SK-N-SH treated with all-trans-retinoic acid at 6 μM for 48 hours (cell line): ENCODE results near the gene ACE.

ENCODE experiments used
- ATAC-seq: fragments of 200-7000 bp; cut with Tn5 transposase; 3 replicates; pipeline ENCODE4 v1.9.1; 2020; ENCODE audit warnings: mild to moderate bottlenecking, moderate library complexity
- ARNTL ChIP-seq: fragments of 450-650 bp; formaldehyde crosslinking; IDR thresholded peaks from 2 replicates; pipeline ENCODE4 v1.5.0; 2020; ENCODE audit warnings: low read depth, mild to moderate bottlenecking, moderate library complexity, borderline replicate concordance
- BACH2 ChIP-seq: fragments of 250-450 bp; sonication (Bioruptor Pico); IDR thresholded peaks from 2 replicates; pipeline ENCODE4 v1.9.0; 2021; ENCODE audit warnings: mild to moderate bottlenecking, borderline replicate concordance
- ESRRG ChIP-seq: fragments of 250-450 bp; sonication (Bioruptor Pico); IDR thresholded peaks from 2 replicates; pipeline ENCODE4 v1.6.1; 2021; ENCODE audit warnings: mild to moderate bottlenecking
- GLIS3 ChIP-seq: fragments of 250-450 bp; sonication (Bioruptor Pico); IDR thresholded peaks from 2 replicates; pipeline ENCODE4 v1.5.0; 2020; ENCODE audit warnings: mild to moderate bottlenecking, moderate library complexity
- ISL1 ChIP-seq: fragments of 250-450 bp; sonication (Bioruptor Pico); IDR thresholded peaks from 2 replicates; pipeline ENCODE4 v2.1.2; 2022; ENCODE audit warnings: mild to moderate bottlenecking, moderate library complexity
- OSR1 ChIP-seq: fragments of 250-450 bp; sonication (Bioruptor Pico); IDR thresholded peaks from 2 replicates; pipeline ENCODE4 v1.8.0; 2022; ENCODE audit warnings: moderate library complexity, mild to moderate bottlenecking, inconsistent platforms
- PPARA ChIP-seq: fragments of 250-450 bp; sonication (Bioruptor Pico); IDR thresholded peaks from 2 replicates; pipeline ENCODE4 v1.5.0; 2020; ENCODE audit warnings: mild to moderate bottlenecking, borderline replicate concordance
- RARB ChIP-seq: fragments of 250-450 bp; sonication (Bioruptor Pico); IDR thresholded peaks from 2 replicates; pipeline ENCODE4 v1.8.0; 2021; ENCODE audit warnings: mild to moderate bottlenecking, moderate library complexity
- SNAI2 ChIP-seq: fragments of 250-450 bp; sonication (Bioruptor Pico); IDR thresholded peaks from 2 replicates; pipeline ENCODE4 v1.5.0; 2020; ENCODE audit warnings: mild to moderate bottlenecking, moderate library complexity
- TCF4 ChIP-seq: fragments of 250-450 bp; sonication (Bioruptor Pico); IDR thresholded peaks from 2 replicates; pipeline ENCODE4 v1.8.0; 2021; ENCODE audit warnings: mild to moderate bottlenecking, moderate library complexity, borderline replicate concordance
- TOX ChIP-seq: fragments of 250-450 bp; sonication (Bioruptor Pico); IDR thresholded peaks from 2 replicates; pipeline ENCODE4 v1.8.0; 2021; ENCODE audit warnings: mild to moderate bottlenecking, moderate library complexity, borderline replicate concordance
- ZC3H10 ChIP-seq: fragments of 250-450 bp; sonication (Bioruptor Pico); IDR thresholded peaks from 2 replicates; pipeline ENCODE4 v1.5.1; 2021; ENCODE audit warnings: mild to moderate bottlenecking, moderate library complexity
- ZFP3 ChIP-seq: fragments of 250-450 bp; sonication (Bioruptor Pico); IDR thresholded peaks from 2 replicates; pipeline ENCODE4 v1.5.0; 2020; ENCODE audit warnings: mild to moderate bottlenecking, moderate library complexity
- ZFP30 ChIP-seq: fragments of 450-650 bp; formaldehyde crosslinking; IDR thresholded peaks from 2 replicates; pipeline ENCODE4 v1.5.0; 2022; ENCODE audit warnings: mild to moderate bottlenecking, moderate library complexity
- ZNF565 ChIP-seq: fragments of 450-650 bp; formaldehyde crosslinking; conservative IDR thresholded peaks from 2 replicates; pipeline ENCODE4 v1.5.0; 2020; ENCODE audit warnings: low read depth, mild to moderate bottlenecking, moderate library complexity
- ZNF70 ChIP-seq: fragments of 450-650 bp; formaldehyde crosslinking; IDR thresholded peaks from 2 replicates; pipeline ENCODE4 v1.5.0; 2020; ENCODE audit warnings: mild to moderate bottlenecking, moderate library complexity
- TF ChIP-seq, protein P1 (sequence below): fragments of 250-450 bp; sonication (Bioruptor Pico); IDR thresholded peaks from 2 replicates; pipeline ENCODE4 v1.8.0; 2020; ENCODE audit warnings: mild to moderate bottlenecking, moderate library complexity, borderline replicate concordance
- TF ChIP-seq, protein P2 (sequence below): fragments of 250-450 bp; sonication (Bioruptor Pico); IDR thresholded peaks from 2 replicates; pipeline ENCODE4 v1.5.1; 2020; ENCODE audit warnings: low read depth, mild to moderate bottlenecking, moderate library complexity
- TF ChIP-seq, protein P3 (sequence below): fragments of 250-450 bp; sonication (Bioruptor Pico); IDR thresholded peaks from 2 replicates; pipeline ENCODE4 v1.5.1; 2021; ENCODE audit warnings: mild to moderate bottlenecking, moderate library complexity
- TF ChIP-seq, protein P4 (sequence below): fragments of 250-450 bp; sonication (Bioruptor Pico); IDR thresholded peaks from 2 replicates; pipeline ENCODE4 v1.5.0; 2020; ENCODE audit warnings: mild to moderate bottlenecking, moderate library complexity

ACE gene

DNA sequence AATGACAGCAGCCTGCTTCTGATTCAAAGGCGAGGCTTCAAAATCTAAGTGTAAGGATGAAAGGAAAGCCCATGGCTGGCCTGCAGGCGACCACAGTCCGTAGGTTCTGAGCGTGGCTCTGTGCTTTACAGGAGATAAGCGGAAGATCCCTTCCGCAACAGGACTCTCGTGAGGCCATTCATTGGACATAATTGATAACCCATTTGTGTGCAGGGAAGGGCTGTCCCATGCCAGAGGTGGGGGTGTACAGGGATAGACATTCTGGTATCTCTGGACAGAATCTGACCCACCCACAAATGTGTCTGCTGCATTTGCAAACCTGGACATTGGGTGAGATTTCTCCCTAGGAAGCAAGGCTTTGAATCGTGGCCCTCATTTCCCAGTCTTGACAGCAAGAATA is 34.8 kb upstream of the ACE start:
- TF ChIP-seq, protein P1, sequence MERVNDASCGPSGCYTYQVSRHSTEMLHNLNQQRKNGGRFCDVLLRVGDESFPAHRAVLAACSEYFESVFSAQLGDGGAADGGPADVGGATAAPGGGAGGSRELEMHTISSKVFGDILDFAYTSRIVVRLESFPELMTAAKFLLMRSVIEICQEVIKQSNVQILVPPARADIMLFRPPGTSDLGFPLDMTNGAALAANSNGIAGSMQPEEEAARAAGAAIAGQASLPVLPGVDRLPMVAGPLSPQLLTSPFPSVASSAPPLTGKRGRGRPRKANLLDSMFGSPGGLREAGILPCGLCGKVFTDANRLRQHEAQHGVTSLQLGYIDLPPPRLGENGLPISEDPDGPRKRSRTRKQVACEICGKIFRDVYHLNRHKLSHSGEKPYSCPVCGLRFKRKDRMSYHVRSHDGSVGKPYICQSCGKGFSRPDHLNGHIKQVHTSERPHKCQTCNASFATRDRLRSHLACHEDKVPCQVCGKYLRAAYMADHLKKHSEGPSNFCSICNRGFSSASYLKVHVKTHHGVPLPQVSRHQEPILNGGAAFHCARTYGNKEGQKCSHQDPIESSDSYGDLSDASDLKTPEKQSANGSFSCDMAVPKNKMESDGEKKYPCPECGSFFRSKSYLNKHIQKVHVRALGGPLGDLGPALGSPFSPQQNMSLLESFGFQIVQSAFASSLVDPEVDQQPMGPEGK, result no peak
- TF ChIP-seq ZNF70 (CRISPR knock-in tag) (peak; percentile 51; the same call in 1 of the 2 replicates), RARB (CRISPR knock-in tag) (no peak), ARNTL (peak; percentile 48; the same call in 1 of the 2 replicates), ZNF565 (CRISPR knock-in tag) (no peak), TOX (CRISPR knock-in tag) (no peak), PPARA (CRISPR knock-in tag) (0 out of 2 replicates have a peak, but pooled peaks have one; percentile 3)
- TF ChIP-seq, protein P2, sequence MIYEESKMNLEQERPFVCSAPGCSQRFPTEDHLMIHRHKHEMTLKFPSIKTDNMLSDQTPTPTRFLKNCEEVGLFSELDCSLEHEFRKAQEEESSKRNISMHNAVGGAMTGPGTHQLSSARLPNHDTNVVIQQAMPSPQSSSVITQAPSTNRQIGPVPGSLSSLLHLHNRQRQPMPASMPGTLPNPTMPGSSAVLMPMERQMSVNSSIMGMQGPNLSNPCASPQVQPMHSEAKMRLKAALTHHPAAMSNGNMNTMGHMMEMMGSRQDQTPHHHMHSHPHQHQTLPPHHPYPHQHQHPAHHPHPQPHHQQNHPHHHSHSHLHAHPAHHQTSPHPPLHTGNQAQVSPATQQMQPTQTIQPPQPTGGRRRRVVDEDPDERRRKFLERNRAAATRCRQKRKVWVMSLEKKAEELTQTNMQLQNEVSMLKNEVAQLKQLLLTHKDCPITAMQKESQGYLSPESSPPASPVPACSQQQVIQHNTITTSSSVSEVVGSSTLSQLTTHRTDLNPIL (CRISPR knock-in tag), result no peak
- no peak; the same call in 2 of the 3 replicates for ATAC-seq

DNA sequence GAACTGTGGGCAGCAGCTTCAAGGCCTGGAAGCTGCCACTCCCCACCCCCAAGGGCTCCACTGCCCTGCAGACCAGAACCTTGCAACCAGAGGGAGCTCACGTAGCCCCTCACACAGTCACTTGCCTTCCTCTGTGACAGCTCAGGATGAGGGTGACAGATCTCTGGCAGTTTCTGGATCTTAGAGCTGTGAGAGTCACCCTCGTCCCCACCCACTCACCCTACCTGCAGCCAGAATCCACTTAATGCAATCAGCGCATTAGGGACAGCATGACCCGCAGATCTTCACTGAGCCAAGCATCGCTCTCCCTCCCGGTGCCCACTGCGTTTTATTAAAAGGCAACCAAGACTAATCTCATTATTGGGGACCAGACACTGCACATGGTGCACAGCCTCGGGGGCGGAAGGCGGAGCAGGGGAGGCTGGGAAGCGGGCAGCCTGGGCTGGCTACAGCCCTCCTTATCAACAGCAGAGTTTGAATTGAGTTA is 34.3 kb upstream of the ACE start:
- peak; percentile 51 for ATAC-seq
- TF ChIP-seq ZNF565 (CRISPR knock-in tag) (0 out of 2 replicates have a peak, but pooled peaks have one; percentile 16), ZFP3 (CRISPR knock-in tag) (no peak), GLIS3 (peak; percentile 16; the same call in 1 of the 2 replicates), TCF4 (CRISPR knock-in tag) (peak; percentile 100), SNAI2 (CRISPR knock-in tag) (peak; percentile 86), ARNTL (no peak), OSR1 (CRISPR knock-in tag) (no peak), BACH2 (CRISPR knock-in tag) (no peak), ISL1 (CRISPR knock-in tag) (peak; percentile 60), ESRRG (CRISPR knock-in tag) (0 out of 2 replicates have a peak, but pooled peaks have one; percentile 27)
- TF ChIP-seq, protein P3, sequence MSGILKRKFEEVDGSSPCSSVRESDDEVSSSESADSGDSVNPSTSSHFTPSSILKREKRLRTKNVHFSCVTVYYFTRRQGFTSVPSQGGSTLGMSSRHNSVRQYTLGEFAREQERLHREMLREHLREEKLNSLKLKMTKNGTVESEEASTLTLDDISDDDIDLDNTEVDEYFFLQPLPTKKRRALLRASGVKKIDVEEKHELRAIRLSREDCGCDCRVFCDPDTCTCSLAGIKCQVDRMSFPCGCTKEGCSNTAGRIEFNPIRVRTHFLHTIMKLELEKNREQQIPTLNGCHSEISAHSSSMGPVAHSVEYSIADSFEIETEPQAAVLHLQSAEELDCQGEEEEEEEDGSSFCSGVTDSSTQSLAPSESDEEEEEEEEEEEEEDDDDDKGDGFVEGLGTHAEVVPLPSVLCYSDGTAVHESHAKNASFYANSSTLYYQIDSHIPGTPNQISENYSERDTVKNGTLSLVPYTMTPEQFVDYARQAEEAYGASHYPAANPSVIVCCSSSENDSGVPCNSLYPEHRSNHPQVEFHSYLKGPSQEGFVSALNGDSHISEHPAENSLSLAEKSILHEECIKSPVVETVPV (CRISPR knock-in tag), result peak; percentile 85
- TF ChIP-seq, protein P2 (CRISPR knock-in tag), result 0 out of 2 replicates have a peak, but pooled peaks have one; percentile 53
- TF ChIP-seq, protein P4, sequence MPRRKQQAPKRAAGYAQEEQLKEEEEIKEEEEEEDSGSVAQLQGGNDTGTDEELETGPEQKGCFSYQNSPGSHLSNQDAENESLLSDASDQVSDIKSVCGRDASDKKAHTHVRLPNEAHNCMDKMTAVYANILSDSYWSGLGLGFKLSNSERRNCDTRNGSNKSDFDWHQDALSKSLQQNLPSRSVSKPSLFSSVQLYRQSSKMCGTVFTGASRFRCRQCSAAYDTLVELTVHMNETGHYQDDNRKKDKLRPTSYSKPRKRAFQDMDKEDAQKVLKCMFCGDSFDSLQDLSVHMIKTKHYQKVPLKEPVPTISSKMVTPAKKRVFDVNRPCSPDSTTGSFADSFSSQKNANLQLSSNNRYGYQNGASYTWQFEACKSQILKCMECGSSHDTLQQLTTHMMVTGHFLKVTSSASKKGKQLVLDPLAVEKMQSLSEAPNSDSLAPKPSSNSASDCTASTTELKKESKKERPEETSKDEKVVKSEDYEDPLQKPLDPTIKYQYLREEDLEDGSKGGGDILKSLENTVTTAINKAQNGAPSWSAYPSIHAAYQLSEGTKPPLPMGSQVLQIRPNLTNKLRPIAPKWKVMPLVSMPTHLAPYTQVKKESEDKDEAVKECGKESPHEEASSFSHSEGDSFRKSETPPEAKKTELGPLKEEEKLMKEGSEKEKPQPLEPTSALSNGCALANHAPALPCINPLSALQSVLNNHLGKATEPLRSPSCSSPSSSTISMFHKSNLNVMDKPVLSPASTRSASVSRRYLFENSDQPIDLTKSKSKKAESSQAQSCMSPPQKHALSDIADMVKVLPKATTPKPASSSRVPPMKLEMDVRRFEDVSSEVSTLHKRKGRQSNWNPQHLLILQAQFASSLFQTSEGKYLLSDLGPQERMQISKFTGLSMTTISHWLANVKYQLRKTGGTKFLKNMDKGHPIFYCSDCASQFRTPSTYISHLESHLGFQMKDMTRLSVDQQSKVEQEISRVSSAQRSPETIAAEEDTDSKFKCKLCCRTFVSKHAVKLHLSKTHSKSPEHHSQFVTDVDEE (CRISPR knock-in tag), result peak; percentile 97

DNA sequence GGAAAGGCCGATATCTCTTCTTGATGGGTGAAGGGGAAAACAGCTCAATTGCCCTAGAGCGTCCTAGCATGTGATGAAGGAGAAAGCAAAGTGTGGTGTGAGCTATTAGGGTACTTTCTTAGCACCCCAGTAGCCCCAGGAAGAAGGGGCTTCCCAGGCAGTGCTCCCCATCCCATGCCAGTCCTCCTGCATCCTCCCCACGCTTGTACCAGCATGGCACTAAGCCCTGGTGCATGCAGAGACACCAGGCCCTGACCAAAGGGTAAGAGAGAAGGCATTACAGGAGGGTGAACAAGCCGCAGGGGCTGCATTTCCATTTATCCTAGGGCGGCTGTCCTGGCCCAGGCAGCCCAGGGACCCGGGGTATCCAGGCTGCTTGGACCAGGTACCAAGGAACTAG is 33.8 kb upstream of the ACE start:
- no peak for ATAC-seq
- TF ChIP-seq ZFP30 (CRISPR knock-in tag) (no peak), BACH2 (CRISPR knock-in tag) (no peak), OSR1 (CRISPR knock-in tag) (no peak), ZC3H10 (no peak)
- TF ChIP-seq, protein P3 (CRISPR knock-in tag), result no peak
- TF ChIP-seq, protein P1, result no peak
- TF ChIP-seq, protein P4 (CRISPR knock-in tag), result peak; percentile 0; the same call in 1 of the 2 replicates
